IMR-90 (cell line): Measurements from ENCODE around the gene TMED10. TPM values are rescaled to one million over a fixed set of nuclear protein-coding genes. Genes with fewer than 3 reads are reported as not detected.

Source experiments
- ATAC-seq: fragments of 200-7000 bp; cut with Tn5 transposase; 2 replicates; pipeline ENCODE4 v1.9.1; 2020; ENCODE audit warnings: low read depth, mild to moderate bottlenecking, moderate library complexity
- BruUV-seq: library from RNA; stranded (reverse); fragments of 400-500 nt; replicated peaks from 2 replicates; lab custom pipeline; 2021; lab: Mats Ljungman, UMichigan
- CTCF ChIA-PET: fragments of 300-600 bp; formaldehyde crosslinking; extraction: SDS; loops from one replicate; lab custom pipeline; 2021; ENCODE audit warnings: antibody characterized with exemption; lab: Yijun Ruan, JAX
- POLR2A ChIA-PET: fragments of 300-600 bp; sonication (Branson Sonifier 250); formaldehyde crosslinking; loops from one replicate; lab custom pipeline; 2022; ENCODE audit warnings: antibody characterized with exemption; ENCODE audit not compliant: unreplicated experiment; lab: Charles Lee
- DNase-seq: peaks from one replicate; pipeline ENCODE4 v3.0.0; 2013
- H2AFZ ChIP-seq: replicated peaks from 2 replicates; pipeline ENCODE3; 2013; ENCODE audit warnings: low read length, mild to moderate bottlenecking; ENCODE audit not compliant: poor library complexity
- H2AK5ac ChIP-seq: 2 replicates; pipeline ENCODE4 v1.6.1; 2013; ENCODE audit warnings: low read depth, low read length, inconsistent platforms
- H2AK9ac ChIP-seq: replicated peaks from 2 replicates; pipeline ENCODE3; 2013; ENCODE audit warnings: mild to moderate bottlenecking, low read depth, low read length, moderate library complexity; ENCODE audit not compliant: poor library complexity
- H2BK120ac ChIP-seq: 2 replicates; pipeline ENCODE4 v1.6.1; 2013; ENCODE audit warnings: low read depth, low read length, inconsistent platforms
- H2BK15ac ChIP-seq: 3 replicates; pipeline ENCODE4 v1.6.1; 2013; ENCODE audit warnings: low read depth, low read length, inconsistent platforms
- H2BK20ac ChIP-seq: 2 replicates; pipeline ENCODE4 v1.6.1; 2013; ENCODE audit warnings: low read depth, mild to moderate bottlenecking, inconsistent platforms, low read length, moderate library complexity
- H2BK5ac ChIP-seq: 2 replicates; pipeline ENCODE4 v1.6.1; 2013; ENCODE audit warnings: mild to moderate bottlenecking, low read depth, low read length, inconsistent platforms; ENCODE audit not compliant: poor library complexity, severe bottlenecking
- H3K14ac ChIP-seq: replicated peaks from 2 replicates; pipeline ENCODE4 v1.6.1; 2013; ENCODE audit warnings: low read depth, low read length, inconsistent platforms
- H3K18ac ChIP-seq: 2 replicates; pipeline ENCODE4 v1.6.1; 2013; ENCODE audit warnings: low read depth, low read length, control low read depth
- H3K23ac ChIP-seq: 2 replicates; pipeline ENCODE4 v1.6.1; 2013; ENCODE audit warnings: low read depth, low read length, inconsistent platforms
- H3K27ac ChIP-seq: 2 replicates; pipeline ENCODE4 v1.5.1; 2013; ENCODE audit warnings: mild to moderate bottlenecking, control low read depth, low read length; ENCODE audit not compliant: insufficient read depth
- H3K27me3 ChIP-seq: 2 replicates; pipeline ENCODE4 v1.6.1; 2013; ENCODE audit warnings: low read length; ENCODE audit not compliant: control insufficient read depth, insufficient read depth
- H3K36me3 ChIP-seq: 2 replicates; pipeline ENCODE4 v1.6.1; 2013; ENCODE audit warnings: low read length, mixed read lengths; ENCODE audit not compliant: control insufficient read depth, insufficient read depth
- H3K4ac ChIP-seq: 2 replicates; pipeline ENCODE4 v1.6.1; 2013; ENCODE audit warnings: low read depth, low read length, inconsistent platforms
- H3K4me1 ChIP-seq: 2 replicates; pipeline ENCODE4 v1.6.1; 2013; ENCODE audit warnings: low read length, mixed read lengths; ENCODE audit not compliant: control insufficient read depth, insufficient read depth
- H3K4me2 ChIP-seq: 2 replicates; pipeline ENCODE4 v1.6.1; 2013; ENCODE audit warnings: low read depth, mild to moderate bottlenecking, control low read depth, low read length, moderate library complexity
- H3K4me3 ChIP-seq: 2 replicates; pipeline ENCODE4 v1.5.1; 2013; ENCODE audit warnings: low read depth, mild to moderate bottlenecking, control low read depth, low read length, moderate library complexity; ENCODE audit not compliant: insufficient read depth
- H3K56ac ChIP-seq: 2 replicates; pipeline ENCODE4 v1.6.1; 2013; ENCODE audit warnings: low read length, inconsistent platforms; ENCODE audit not compliant: insufficient read depth; ENCODE audit errors: extremely low read depth
- H3K79me1 ChIP-seq, 2 experiments: 2 replicates each; pipeline ENCODE4 v1.6.1; 2013; ENCODE audit warnings: low read length in 2 of 2, inconsistent platforms in 1 of 2, low read depth in 1 of 2
- H3K9ac ChIP-seq: 2 replicates; pipeline ENCODE4 v1.6.1; 2013; ENCODE audit warnings: low read depth, low read length, control low read depth
- H3K9me1 ChIP-seq: 2 replicates; pipeline ENCODE4 v1.6.1; 2013; ENCODE audit warnings: low read length, inconsistent platforms; ENCODE audit not compliant: insufficient read depth
- H3K9me3 ChIP-seq: 2 replicates; pipeline ENCODE4 v1.6.1; 2013; ENCODE audit warnings: low read length; ENCODE audit not compliant: control insufficient read depth, insufficient read depth
- H4K20me1 ChIP-seq: 2 replicates; pipeline ENCODE4 v1.6.1; 2013; ENCODE audit warnings: low read length, inconsistent platforms; ENCODE audit not compliant: insufficient read depth
- H4K5ac ChIP-seq: 2 replicates; pipeline ENCODE4 v1.6.1; 2013; ENCODE audit warnings: mild to moderate bottlenecking, low read depth, low read length, control low read depth
- H4K8ac ChIP-seq, 2 experiments: 2 replicates each; pipeline ENCODE4 v1.6.1; 2013; ENCODE audit warnings: low read depth in 2 of 2, low read length in 2 of 2, control low read depth in 1 of 2, inconsistent platforms in 1 of 2
- H4K91ac ChIP-seq: 2 replicates; pipeline ENCODE4 v1.6.1; 2013; ENCODE audit warnings: low read depth, low read length, inconsistent platforms; ENCODE audit not compliant: insufficient read depth
- CEBPB ChIP-seq: IDR thresholded peaks from 2 replicates; pipeline ENCODE4 v1.6.1; 2012; ENCODE audit warnings: low read depth, low read length, improper control_type of control experiment
- WGBS, 2 experiments: methylation state at CpG; one replicate each; pipeline versions ENCODE4 v1.1.5 to v1.1.7; 2013; ENCODE audit warnings: missing lambda C conversion rate in 2 of 2; ENCODE audit not compliant: insufficient read length in 1 of 2; ENCODE audit errors: extremely low coverage in 2 of 2; 5-methylcytosine and 5-hydroxymethylcytosine counted together
- dilution Hi-C: fragments of 300-500 bp; cut with HindIII; formaldehyde crosslinking; loops from one replicate; pipeline ENCODE4 v1.14.3; 2018; ENCODE audit warnings: low sequenced_read_pairs; ENCODE audit not compliant: unreplicated experiment
- in situ Hi-C: fragments of 300-500 bp; cut with MboI; formaldehyde crosslinking; loops from 3 replicates; pipeline ENCODE4 v1.14.3; 2019; ENCODE audit warnings: low sequenced_read_pairs, inconsistent platforms, mixed read lengths
- intact Hi-C: fragments of 100-400 bp; cut with micrococcal nuclease; formaldehyde crosslinking; loops from 2 replicates; pipeline ENCODE4 v1.10.0; 2022
- polyA plus RNA-seq, 3 experiments: library from polyadenylated mRNA; depleted of rRNA; stranded (reverse); fragments of >200 nt; gene quantifications; 2 replicates each; pipeline ENCODE4 v1.2.3, GENCODE V29; 2012; ENCODE audit warnings: low replicate concordance in 1 of 3
- total RNA-seq: library from RNA; depleted of rRNA; stranded (reverse); fragments of >200 nt; gene quantifications from 2 replicates; pipeline ENCODE4 v1.2.3, GENCODE V29; 2012
- TF ChIP-seq, protein P1 (sequence below): conservative IDR thresholded peaks from 2 replicates; pipeline ENCODE4 v1.5.1; 2012; ENCODE audit warnings: mild to moderate bottlenecking, low read depth, low read length, improper control_type of control experiment

TMED10 gene
- total and polyA plus RNA-seq, 2 of the 4 experiments (the other 2 are of a cell fraction), result 254 to 441 TPM

DNA sequence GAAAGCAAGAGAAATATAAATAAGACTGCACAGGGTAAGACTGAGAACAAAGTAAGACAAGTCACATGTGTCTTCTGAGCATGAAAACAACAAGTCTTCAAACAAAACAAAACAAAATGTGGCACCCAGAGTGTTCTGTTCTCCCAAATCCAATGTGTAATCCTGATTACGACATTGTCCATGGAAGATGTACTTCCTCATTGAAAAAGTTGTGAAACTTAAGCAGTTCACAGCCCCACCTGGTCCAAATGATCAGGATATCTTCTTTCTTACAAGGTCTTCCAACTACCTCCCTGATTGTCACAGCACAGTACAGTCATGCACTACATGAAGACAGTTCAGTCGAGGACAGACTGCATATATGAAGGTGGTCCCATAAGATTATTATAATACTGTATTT lies 26.3 kb downstream of the TMED10 start:
- dilution Hi-C loops, result no loop called here
- no peak overlapping the region for H3K56ac ChIP-seq
- no peak overlapping the region for H3K9ac ChIP-seq
- in situ Hi-C loops, result no loop called here
- H4K8ac ChIP-seq, result no peak overlapping the region
- H3K4me1 ChIP-seq, result peaks cover 2% of the 10 kb centered on the region; the same call in 1 of the 2 replicates
- no peak overlapping the region for H2AFZ ChIP-seq
- no peak overlapping the region for H3K4me3 ChIP-seq
- ChIA-PET POLR2A (no interaction called here), CTCF (no interaction called here)
- H3K9me3 ChIP-seq, result no peaks in the 10 kb centered on the region
- DNase-seq, result no peak
- intact Hi-C loops, result no loop called here
- no peak overlapping the region for H2BK5ac ChIP-seq
- H3K27me3 ChIP-seq, result no peaks in the 10 kb centered on the region
- H3K27ac ChIP-seq, result no peak overlapping the region
- no peak overlapping the region for H3K14ac ChIP-seq
- no peak overlapping the region for H4K91ac ChIP-seq
- no peak overlapping the region for H2AK5ac ChIP-seq
- no peak overlapping the region for H2BK120ac ChIP-seq
- WGBS, 2 experiments, result no CpG with 5 or more reads among the region's 2 CpGs
- H2BK15ac ChIP-seq, result no peak overlapping the region
- H4K5ac ChIP-seq, result no peak overlapping the region
- H2AK9ac ChIP-seq, result no peak overlapping the region
- ATAC-seq, result no peak
- no peak overlapping the region for H3K4ac ChIP-seq
- H3K23ac ChIP-seq, result no peak overlapping the region
- H3K4me2 ChIP-seq, result no peak overlapping the region
- 0 out of 2 replicates have a peak, but pooled peaks cover 8% of the 10 kb centered on the region for H4K20me1 ChIP-seq
- BruUV-seq, result no TSS peak
- TF ChIP-seq CEBPB, result peak; percentile 44
- TF ChIP-seq, protein P1, sequence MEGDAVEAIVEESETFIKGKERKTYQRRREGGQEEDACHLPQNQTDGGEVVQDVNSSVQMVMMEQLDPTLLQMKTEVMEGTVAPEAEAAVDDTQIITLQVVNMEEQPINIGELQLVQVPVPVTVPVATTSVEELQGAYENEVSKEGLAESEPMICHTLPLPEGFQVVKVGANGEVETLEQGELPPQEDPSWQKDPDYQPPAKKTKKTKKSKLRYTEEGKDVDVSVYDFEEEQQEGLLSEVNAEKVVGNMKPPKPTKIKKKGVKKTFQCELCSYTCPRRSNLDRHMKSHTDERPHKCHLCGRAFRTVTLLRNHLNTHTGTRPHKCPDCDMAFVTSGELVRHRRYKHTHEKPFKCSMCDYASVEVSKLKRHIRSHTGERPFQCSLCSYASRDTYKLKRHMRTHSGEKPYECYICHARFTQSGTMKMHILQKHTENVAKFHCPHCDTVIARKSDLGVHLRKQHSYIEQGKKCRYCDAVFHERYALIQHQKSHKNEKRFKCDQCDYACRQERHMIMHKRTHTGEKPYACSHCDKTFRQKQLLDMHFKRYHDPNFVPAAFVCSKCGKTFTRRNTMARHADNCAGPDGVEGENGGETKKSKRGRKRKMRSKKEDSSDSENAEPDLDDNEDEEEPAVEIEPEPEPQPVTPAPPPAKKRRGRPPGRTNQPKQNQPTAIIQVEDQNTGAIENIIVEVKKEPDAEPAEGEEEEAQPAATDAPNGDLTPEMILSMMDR, result no peak
- no peak overlapping the region for H2BK20ac ChIP-seq
- H3K9me1 ChIP-seq, result no peaks in the 10 kb centered on the region; the same call in 1 of the 2 replicates
- no peak overlapping the region for H3K18ac ChIP-seq
- H3K36me3 ChIP-seq, result peaks cover 1% of the 10 kb centered on the region
- H3K79me1 ChIP-seq, result peaks cover 23 to 61% of the 10 kb centered on the region in 2 experiments
